HAP-1 (cell line): Measurements from ENCODE around the gene GIMAP8.

ENCODE experiments used
- DNase-seq, 2 experiments: peaks; one replicate each; pipeline ENCODE4 v3.0.0-alpha.2; 2016 to 2020; ENCODE audit warnings: low spot score in 2 of 2
- H3K27me3 ChIP-seq: fragments of 250-450 bp; sonication (Bioruptor Pico); 2 replicates; pipeline ENCODE4 v1.5.1; 2020; ENCODE audit warnings: low read depth, mild to moderate bottlenecking, moderate library complexity
- H3K36me3 ChIP-seq: fragments of 250-450 bp; sonication (Bioruptor Pico); replicated peaks from 2 replicates; pipeline ENCODE4 v1.5.1; 2020; ENCODE audit warnings: mild to moderate bottlenecking
- H3K4me1 ChIP-seq: fragments of 250-450 bp; sonication (Bioruptor Pico); 2 replicates; pipeline ENCODE4 v1.5.1; 2020; ENCODE audit warnings: mild to moderate bottlenecking
- H3K4me3 ChIP-seq: fragments of 250-450 bp; sonication (Bioruptor Pico); 2 replicates; pipeline ENCODE4 v1.5.1; 2020; ENCODE audit warnings: mild to moderate bottlenecking, moderate library complexity
- H3K9me3 ChIP-seq: fragments of 250-450 bp; sonication (Bioruptor Pico); 2 replicates; pipeline ENCODE4 v1.5.1; 2020; ENCODE audit warnings: mild to moderate bottlenecking, moderate library complexity
- in situ Hi-C: fragments of 300-500 bp; cut with MboI; formaldehyde crosslinking; loops from 3 replicates; pipeline ENCODE4 v1.14.3; 2020; ENCODE audit warnings: low sequenced_read_pairs, inconsistent platforms, mixed read lengths

The GIMAP8 gene

DNA sequence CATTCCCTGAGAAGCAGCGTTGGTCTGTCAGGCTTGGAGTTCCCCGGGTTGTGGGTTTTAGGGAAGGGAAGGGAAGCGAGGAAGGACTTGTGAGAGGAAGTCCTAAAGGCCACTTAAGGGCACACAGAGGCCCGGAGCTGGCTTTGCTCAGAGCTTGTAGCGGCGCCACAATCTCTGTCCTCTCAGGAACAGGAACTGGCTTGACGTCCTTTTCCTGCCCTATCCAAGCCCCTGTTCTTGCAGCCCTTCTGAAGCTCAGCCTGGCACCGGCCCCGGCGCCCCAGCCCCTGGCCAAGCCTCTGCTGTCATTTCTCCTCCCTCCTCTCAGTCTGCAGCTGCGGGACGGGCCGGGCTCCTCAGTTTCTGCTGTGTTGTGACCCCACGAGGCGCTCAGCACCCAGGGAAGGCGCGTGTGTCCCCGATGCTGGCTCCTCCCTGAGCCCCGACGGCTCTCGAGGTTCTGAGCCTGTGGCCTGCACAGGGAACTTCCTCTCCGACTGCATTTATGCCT, at the start of gene GIMAP8:
TSS of gene GIMAP8 (plus strand) at position 140 of the 511 bp plus-strand sequence. CDS start 16,069 bp downstream, outside the sequence.
- Histone ChIP-seq H3K27me3 (peaks cover 21% of the 10 kb centered on the region), H3K9me3 (no peaks in the 10 kb centered on the region), H3K36me3 (no peaks in the 10 kb centered on the region), H3K4me3 (no peak within 1 kb of the TSS), H3K4me1 (no peaks in the 10 kb centered on the region)
- no peak for DNase-seq
- in situ Hi-C loops: no loop called here

DNA sequence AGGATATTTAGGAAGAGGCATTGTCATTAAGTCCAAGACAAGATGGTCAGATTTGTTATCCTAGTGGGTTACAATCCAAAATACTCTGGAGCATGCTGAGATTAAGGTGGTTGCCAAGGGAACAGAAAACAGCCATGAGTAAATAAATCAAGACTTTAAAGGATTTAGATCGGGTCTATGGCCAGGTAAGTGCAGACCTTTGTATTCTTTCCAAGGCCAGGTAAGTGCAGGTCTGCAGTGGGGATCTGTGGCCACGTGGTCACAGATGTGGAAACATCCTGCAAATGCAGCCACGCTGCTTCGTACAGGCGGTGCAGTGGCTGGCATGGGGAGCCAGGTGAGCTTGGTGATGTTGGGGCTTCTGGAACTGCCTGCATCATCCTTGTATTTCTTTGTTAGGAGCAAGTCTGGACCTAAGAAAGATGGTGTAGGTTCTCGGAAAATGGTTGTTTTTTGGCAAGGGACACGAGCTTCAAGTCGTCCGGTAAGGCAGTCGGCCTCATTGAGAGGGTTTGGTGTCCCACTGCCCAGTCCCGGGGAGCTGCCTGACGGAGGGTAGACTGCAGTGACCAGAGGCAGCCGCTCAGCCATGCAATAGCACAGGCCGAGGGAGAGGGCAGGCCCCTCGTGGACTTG, 49.5 kb upstream of the GIMAP8 start:
- Histone ChIP-seq H3K4me3 (no peak overlapping the region), H3K27me3 (no peaks in the 10 kb centered on the region)

DNA sequence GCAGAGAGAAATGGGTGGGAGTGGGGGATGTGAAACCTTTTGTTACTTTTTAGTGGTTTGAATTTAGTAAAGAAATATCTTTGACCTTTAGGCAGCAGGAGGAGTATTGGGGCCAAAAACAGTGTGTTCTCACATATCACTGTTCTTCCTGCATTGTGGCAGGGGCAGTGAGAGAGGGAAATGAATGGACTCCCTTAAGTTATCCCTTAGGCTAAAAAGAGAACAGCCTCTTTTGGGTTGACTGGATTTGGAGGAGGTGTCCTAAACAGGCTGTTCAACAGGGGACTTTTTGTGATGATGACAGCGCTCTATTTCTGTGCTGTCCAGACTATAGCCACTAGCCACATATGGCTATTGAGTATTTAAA, 49.0 kb upstream of the GIMAP8 start:
- Histone ChIP-seq H3K4me3 (no peak overlapping the region), H3K27me3 (no peaks in the 10 kb centered on the region), H3K9me3 (no peaks in the 10 kb centered on the region), H3K4me1 (peaks cover 11% of the 10 kb centered on the region), H3K36me3 (no peaks in the 10 kb centered on the region)
- DNase-seq: no peak
- in situ Hi-C loops: loop anchor here (25.0 kb wide), 1 partner anchor 114 kb away; no protein-coding TSS in a partner anchor

More for the DNA sequence above, 49.5 kb upstream of the GIMAP8 start:
- DNase-seq: no peak
- no peaks in the 10 kb centered on the region for H3K36me3 ChIP-seq
- in situ Hi-C loops: loop anchor here (25.0 kb wide), 1 partner anchor 114 kb away; no protein-coding TSS in a partner anchor
- peaks cover 11% of the 10 kb centered on the region for H3K4me1 ChIP-seq
- H3K9me3 ChIP-seq: no peaks in the 10 kb centered on the region

DNA sequence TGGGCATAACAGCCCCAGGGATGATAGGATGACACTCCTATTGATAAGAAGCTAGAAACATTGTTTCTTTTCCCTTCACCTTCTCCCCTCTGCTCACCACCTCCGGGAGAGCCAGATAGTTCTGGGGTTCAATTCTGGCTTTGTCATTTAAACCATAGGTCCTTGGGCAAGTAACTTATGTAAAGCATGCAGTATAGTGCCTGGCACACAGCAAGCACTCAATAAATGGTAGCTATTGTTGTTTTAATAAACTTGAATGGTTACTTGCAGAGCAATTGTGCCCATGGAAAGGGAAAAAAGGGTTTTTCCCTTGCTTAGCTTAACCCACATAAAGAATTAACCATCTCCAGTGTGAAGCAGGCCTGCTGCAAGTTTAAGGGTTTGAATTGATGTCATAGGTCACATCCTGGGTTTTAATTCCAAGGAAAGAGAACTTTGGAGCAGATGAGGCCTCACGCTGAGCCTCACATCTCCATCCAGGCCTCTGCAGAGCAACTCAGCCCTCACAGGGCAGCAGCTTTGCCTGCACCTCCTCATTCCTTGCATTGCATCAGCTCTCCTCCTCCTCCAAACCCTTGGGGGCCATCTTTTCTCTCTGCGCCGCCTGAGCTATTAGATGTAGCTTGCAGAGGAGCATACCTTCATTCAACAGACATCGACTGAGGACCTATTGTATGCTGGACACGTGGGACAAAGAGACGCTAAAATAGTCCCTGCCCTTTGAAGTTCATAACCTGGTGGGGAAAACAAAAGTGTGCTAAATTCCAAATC, 48.4 kb upstream of the GIMAP8 start:
- peaks cover 11% of the 10 kb centered on the region for H3K4me1 ChIP-seq
- H3K4me3 ChIP-seq: no peak overlapping the region
- in situ Hi-C loops: loop anchor here (25.0 kb wide), 1 partner anchor 115 kb away; no protein-coding TSS in a partner anchor
- no peaks in the 10 kb centered on the region for H3K9me3 ChIP-seq
- no peaks in the 10 kb centered on the region for H3K36me3 ChIP-seq
- no peaks in the 10 kb centered on the region for H3K27me3 ChIP-seq
- no peak for DNase-seq

DNA sequence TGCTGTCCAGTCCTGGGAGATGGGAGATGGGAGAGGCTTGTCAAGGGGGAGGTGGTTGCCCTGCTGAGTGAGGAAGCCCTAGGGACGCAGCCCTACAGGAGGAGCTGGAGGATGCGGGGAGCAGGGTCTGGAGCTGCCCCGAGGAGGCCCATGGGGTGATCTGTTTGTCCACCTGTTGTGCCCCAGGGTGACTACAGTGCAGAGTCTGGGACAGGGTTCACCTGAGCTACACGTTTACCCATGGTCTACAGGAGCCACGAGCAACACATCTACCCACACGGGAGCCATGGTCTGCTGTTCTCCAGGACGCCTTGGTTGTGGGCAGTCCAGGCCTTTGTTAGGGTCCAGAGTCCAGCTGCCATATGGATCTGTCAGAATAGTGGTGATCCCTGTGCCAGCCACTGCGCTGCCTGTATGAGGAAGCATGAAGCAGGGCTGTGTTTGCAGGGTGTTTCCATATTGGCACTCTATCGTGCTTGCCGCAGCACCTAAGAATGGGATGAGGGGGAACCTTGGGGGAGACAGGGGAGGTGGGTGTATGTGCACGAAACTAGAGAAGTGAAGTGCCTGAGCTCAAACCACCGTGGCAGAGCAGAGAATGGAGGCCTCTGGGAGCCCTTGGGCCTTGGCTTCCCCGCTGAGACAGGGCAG, 47.6 kb upstream of the GIMAP8 start:
- in situ Hi-C loops: loop anchor here (25.0 kb wide), 1 partner anchor 115 kb away; no protein-coding TSS in a partner anchor
- H3K4me1 ChIP-seq: peaks cover 11% of the 10 kb centered on the region
- no peak for DNase-seq
- H3K4me3 ChIP-seq: no peak overlapping the region
- no peaks in the 10 kb centered on the region for H3K27me3 ChIP-seq
- H3K9me3 ChIP-seq: no peaks in the 10 kb centered on the region
- H3K36me3 ChIP-seq: no peaks in the 10 kb centered on the region

DNA sequence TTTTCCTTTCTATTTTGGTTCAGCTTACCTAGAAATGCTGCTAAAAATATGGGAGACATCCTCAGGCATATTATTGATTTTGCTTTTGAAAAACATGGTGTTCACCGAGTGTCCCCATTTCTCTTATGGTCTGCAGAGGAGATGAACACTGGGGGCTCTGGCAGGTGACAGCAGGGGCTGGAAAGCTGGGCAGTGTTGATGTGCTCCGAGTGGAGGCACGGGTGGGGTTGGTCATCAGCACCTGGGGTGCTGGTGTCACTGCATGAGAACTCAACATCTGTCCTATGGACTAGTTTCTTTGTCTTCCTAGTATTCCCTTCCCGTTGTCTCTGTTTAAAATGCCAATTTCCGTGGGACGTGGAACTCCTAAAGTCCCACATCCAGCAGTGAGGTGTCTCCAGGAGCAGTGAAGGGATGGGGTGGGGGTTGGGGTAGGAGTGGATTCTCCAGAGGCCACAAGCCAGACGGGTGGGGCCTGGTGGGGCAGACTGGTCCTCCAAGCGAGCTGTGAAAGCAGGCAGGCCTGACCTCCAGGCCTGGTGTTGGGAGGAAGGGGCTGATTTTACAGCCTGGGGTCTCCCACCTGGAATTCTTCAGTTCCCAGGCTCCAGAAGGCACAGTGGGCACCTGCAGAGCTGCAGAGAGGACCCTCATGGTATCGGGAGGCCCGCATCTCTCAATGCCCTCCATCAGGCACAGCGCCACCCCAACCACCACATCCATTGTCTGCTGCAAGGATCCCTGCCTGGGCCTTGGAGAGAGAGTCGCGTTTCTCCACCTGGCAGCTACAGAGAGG, 46.9 kb upstream of the GIMAP8 start:
- DNase-seq: no peak
- Histone ChIP-seq H3K36me3 (no peaks in the 10 kb centered on the region), H3K27me3 (no peaks in the 10 kb centered on the region), H3K9me3 (no peaks in the 10 kb centered on the region), H3K4me1 (peaks cover 11% of the 10 kb centered on the region), H3K4me3 (no peak overlapping the region)
- in situ Hi-C loops: loop anchor here (25.0 kb wide), 1 partner anchor 116 kb away; no protein-coding TSS in a partner anchor

DNA sequence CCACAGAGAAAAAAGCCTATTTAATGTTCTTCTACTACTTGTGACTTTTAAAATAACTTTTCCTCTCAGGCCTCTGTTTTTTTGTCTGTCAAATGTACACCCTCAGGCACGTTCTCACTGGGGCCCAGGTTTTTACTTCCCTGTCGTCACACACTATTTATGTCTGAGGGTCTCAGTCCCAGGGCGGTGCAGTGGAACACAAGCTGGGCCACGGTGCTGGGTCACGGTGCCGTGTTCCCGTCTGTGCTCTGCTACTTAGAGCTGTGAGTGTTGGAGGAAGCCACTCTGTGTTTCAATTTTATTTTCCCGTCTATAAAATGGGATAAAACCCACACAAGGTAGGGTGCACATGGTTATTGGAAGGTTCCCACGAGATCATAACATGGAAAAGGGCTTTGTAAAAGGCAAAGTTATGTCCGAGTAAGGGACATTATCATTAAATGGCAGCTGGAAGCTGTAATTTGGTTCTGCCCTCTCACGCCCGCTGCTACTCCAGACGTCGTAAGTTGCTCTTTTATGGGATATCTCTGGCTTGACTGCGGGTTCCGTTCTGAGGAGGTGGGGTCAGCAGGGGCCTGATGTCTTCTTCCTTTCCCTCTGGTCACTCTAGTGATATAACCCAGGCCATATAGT, 46.1 kb upstream of the GIMAP8 start:
- Histone ChIP-seq H3K4me1 (peaks cover 11% of the 10 kb centered on the region), H3K36me3 (no peaks in the 10 kb centered on the region), H3K9me3 (no peaks in the 10 kb centered on the region), H3K4me3 (peak overlapping the region; percentile 47), H3K27me3 (no peaks in the 10 kb centered on the region)
- in situ Hi-C loops: loop anchor here (25.0 kb wide), 1 partner anchor 117 kb away; no protein-coding TSS in a partner anchor
- DNase-seq: no peak

DNA sequence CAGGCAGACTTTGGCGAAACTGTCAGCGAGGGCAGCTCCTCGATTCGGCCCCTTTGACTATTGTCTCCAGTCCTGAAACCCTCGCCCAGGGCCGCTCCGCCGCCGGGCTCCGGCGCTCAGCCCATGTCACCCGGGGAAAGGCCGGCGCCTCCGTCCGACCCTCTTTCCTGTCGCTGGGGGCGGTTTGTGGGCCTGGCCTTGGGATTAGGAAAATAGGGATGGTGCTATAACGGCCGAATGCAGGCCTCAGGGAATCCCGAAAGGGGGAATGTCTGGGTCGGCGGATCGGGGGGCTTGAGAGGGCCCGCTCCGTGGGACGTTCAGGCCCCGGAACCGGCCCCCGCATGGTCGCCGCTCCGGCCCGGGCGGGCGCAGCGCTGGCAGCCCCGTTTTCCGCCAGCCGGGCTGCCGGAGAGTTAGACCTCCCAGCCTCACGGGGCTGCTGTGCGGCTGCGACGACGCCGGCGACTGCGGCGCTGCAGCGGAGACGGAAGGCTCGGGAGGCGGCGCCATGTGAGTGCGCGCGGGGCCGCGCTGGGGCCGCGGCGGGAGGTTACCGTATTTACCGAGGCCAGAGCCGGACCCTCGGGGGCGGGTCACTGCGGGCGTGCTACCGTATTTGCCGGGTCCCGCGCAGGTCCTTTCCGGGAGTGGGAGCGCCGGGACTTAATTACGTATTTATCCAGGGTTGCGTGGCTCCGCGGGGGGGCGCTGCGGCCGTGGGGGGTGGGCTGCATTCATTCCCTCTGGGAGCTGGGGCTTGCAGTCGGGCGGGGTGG, 45.4 kb upstream of the GIMAP8 start:
- Histone ChIP-seq H3K27me3 (no peaks in the 10 kb centered on the region), H3K9me3 (no peaks in the 10 kb centered on the region), H3K36me3 (no peaks in the 10 kb centered on the region), H3K4me1 (peaks cover 11% of the 10 kb centered on the region), H3K4me3 (peak overlapping the region; percentile 47)
- in situ Hi-C loops: loop anchor here (25.0 kb wide), 1 partner anchor 118 kb away; no protein-coding TSS in a partner anchor
- peak; percentile 72 to 91 for DNase-seq

DNA sequence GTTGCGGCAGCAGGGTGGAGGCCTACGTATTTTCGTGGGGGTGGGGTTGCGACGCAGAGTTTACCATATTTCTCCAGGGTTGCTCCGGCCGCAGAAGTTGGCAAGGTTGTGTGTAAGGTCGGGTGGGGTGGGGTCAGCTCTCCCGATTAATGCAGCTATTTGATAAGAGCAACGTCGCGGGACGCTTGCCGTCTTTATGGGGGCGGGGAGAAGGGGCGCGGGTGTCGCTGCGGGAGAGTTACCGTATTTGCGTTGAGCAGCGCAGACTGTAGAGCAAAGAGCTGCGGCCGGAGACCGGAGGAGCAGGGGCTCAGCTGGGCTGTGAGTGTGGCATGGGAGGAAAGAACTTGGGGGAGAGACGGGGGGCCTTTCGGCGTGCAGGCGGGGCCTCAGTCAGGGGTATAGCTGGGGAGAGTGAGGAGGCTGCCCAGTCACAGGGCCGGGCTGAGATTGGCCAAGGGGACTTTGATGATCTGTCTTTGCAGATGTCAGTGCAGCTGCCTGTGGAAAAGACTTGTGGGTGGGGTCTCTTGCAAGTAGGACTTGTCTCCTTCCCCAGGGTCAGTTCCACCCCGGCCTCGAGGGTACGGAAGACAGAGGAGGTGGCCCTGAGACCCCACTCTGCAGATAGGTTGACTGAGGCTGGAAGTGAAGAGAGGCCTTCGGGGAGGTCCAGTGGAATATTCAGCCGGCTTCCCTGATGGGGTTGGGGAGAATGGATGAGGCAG, 44.7 kb upstream of the GIMAP8 start:
- Histone ChIP-seq H3K9me3 (no peaks in the 10 kb centered on the region), H3K4me3 (peak overlapping the region; percentile 47), H3K36me3 (no peaks in the 10 kb centered on the region), H3K27me3 (no peaks in the 10 kb centered on the region), H3K4me1 (peaks cover 11% of the 10 kb centered on the region)
- DNase-seq: no peak
- in situ Hi-C loops: loop anchor here (25.0 kb wide), 1 partner anchor 118 kb away; no protein-coding TSS in a partner anchor

DNA sequence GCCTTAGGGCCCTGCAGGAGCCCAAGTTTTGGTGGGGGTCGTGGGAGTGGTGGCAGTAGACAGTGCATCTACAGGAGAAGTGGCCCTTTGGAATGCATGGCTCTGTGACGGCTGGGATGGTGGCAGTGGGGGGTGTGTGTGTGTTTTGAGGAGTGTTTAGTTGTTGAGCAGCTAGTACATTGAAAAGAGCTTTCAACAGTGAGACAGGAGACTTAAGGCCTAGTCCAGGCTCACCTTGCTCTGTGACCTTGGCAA, 44.2 kb upstream of the GIMAP8 start:
- Histone ChIP-seq H3K4me3 (peak overlapping the region; percentile 47), H3K9me3 (no peaks in the 10 kb centered on the region), H3K27me3 (no peaks in the 10 kb centered on the region), H3K4me1 (peaks cover 11% of the 10 kb centered on the region), H3K36me3 (no peaks in the 10 kb centered on the region)
- DNase-seq: no peak
- in situ Hi-C loops: loop anchor here (25.0 kb wide), 1 partner anchor 119 kb away; no protein-coding TSS in a partner anchor

DNA sequence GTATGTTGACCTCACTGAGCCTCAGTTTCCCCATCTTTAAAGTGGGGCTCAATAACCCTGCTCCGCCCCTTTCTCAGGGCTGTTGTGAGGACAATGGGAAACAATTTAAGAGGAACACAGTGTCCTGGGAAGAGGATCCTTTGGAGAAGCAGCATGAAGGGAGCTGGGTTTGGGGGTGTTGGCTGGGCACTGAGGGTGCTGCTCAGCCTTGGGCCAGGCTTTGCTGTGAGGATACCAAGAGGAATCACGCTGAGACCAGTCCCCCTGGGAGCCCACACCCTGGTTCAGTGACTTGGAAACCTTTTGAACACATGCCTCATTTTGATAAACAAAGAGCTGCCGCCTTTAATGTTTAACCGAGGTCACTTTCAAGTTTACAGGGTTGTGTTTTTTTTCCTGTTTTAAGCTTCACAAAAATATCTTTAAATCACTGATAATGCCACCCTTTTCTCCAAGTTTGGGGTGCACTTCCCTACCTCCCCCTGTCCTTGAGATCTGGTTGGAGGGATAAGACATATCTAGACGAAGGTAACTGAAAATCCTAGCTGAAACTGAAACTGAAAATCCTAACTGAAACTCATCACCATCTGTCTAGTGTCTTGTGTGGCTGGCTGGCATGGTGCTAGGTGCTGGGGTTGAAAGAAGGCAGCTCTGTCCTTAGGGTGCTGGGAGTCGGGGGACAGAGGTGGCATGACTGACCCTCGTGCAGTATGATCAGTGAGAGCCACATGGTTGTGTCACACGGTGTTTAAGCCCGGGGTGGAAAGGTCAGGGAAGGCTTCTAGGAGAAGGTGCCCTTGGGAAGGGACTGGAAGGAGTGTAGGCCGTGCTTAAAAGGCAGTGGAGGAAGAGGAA, 43.6 kb upstream of the GIMAP8 start:
- H3K27me3 ChIP-seq: no peaks in the 10 kb centered on the region
- no peaks in the 10 kb centered on the region for H3K36me3 ChIP-seq
- peaks cover 11% of the 10 kb centered on the region for H3K4me1 ChIP-seq
- in situ Hi-C loops: loop anchor here (25.0 kb wide), 1 partner anchor 119 kb away; no protein-coding TSS in a partner anchor
- H3K4me3 ChIP-seq: no peak overlapping the region
- no peak for DNase-seq
- H3K9me3 ChIP-seq: no peaks in the 10 kb centered on the region
